Nephron (organoid): Measurements from ENCODE around the gene PAK5.

Experiments
- H3K27ac Mint-ChIP-seq, 3 experiments: 2 replicates each; pipeline ENCODE4 v1.8.0; 2020; ENCODE audit warnings: mixed read lengths in 3 of 3, mild to moderate bottlenecking in 2 of 3, moderate library complexity in 1 of 3
- H3K27me3 Mint-ChIP-seq: 2 replicates; pipeline ENCODE4 v1.8.0; 2021; ENCODE audit warnings: low read depth, mild to moderate bottlenecking, moderate library complexity, mixed read lengths
- H3K36me3 Mint-ChIP-seq: 2 replicates; pipeline ENCODE4 v1.8.0; 2020; ENCODE audit warnings: low read depth, mixed read lengths
- H3K4me1 Mint-ChIP-seq: 2 replicates; pipeline ENCODE4 v1.8.0; 2020; ENCODE audit warnings: mixed read lengths
- H3K4me3 Mint-ChIP-seq, 3 experiments: 2 replicates each; pipeline ENCODE4 v1.8.0; 2020; ENCODE audit warnings: mild to moderate bottlenecking in 3 of 3, mixed read lengths in 3 of 3, moderate library complexity in 2 of 3
- H3K9me3 Mint-ChIP-seq: 2 replicates; pipeline ENCODE4 v1.8.0; 2020; ENCODE audit warnings: mixed read lengths
- CTCF ChIP-seq, 3 experiments: fragments of 200-600 bp; sonication (generic); IDR thresholded peaks; one replicate each; pipeline ENCODE4 v1.5.0; 2021; ENCODE audit warnings: antibody characterized with exemption in 3 of 3; ENCODE audit not compliant: unreplicated experiment in 3 of 3

The PAK5 gene

GRCh38 chr20:9571783-9572182, 267.1 kb downstream of the PAK5 start:
- Mint-ChIP-seq H3K9me3 (no peaks in the 10 kb centered on the region), H3K4me3 (no peak overlapping the region), H3K4me1 (peaks cover 21% of the 10 kb centered on the region), H3K36me3 (no peaks in the 10 kb centered on the region), H3K27ac (peak overlapping the region in 1 of 3 experiments; percentile 75), H3K27me3 (peaks cover 24% of the 10 kb centered on the region)
- no peak for TF ChIP-seq CTCF (IDR thresholded peaks at IDR 0.05; ENCODE audit: unreplicated experiment in 3 of 3)

- Mint-ChIP-seq H3K36me3 (no peaks in the 10 kb centered on the region), H3K27me3 (peaks cover 32% of the 10 kb centered on the region), H3K4me1 (peaks cover 21% of the 10 kb centered on the region), H3K27ac (no peak overlapping the region), H3K9me3 (no peaks in the 10 kb centered on the region), H3K4me3 (no peak overlapping the region)
- no peak for TF ChIP-seq CTCF (IDR thresholded peaks at IDR 0.05; ENCODE audit: unreplicated experiment in 3 of 3)
Observed at GRCh38 chr20:9570612-9571011, 268.3 kb downstream of the PAK5 start.

GRCh38 chr20:9566977-9567376, 271.9 kb downstream of the PAK5 start:
- no peak overlapping the region for H3K27ac Mint-ChIP-seq
- H3K4me3 Mint-ChIP-seq, result no peak overlapping the region
- no peak for TF ChIP-seq CTCF (IDR thresholded peaks at IDR 0.05; ENCODE audit: unreplicated experiment in 3 of 3)
- no peaks in the 10 kb centered on the region for H3K9me3 Mint-ChIP-seq
- H3K36me3 Mint-ChIP-seq, result no peaks in the 10 kb centered on the region
- no peaks in the 10 kb centered on the region for H3K4me1 Mint-ChIP-seq
- H3K27me3 Mint-ChIP-seq, result peaks cover 21% of the 10 kb centered on the region

GRCh38 chr20:9565910-9566550, 272.8 kb downstream of the PAK5 start:
- Mint-ChIP-seq H3K9me3 (no peaks in the 10 kb centered on the region), H3K27me3 (peaks cover 29% of the 10 kb centered on the region)

GRCh38 chr20:9557411-9557810, 281.5 kb downstream of the PAK5 start:
- H3K4me3 Mint-ChIP-seq, result no peak overlapping the region
- peaks cover 3% of the 10 kb centered on the region for H3K9me3 Mint-ChIP-seq
- H3K4me1 Mint-ChIP-seq, result no peaks in the 10 kb centered on the region
- no peak for TF ChIP-seq CTCF (IDR thresholded peaks at IDR 0.05; ENCODE audit: unreplicated experiment in 3 of 3)
- no peak overlapping the region for H3K27ac Mint-ChIP-seq
- H3K36me3 Mint-ChIP-seq, result no peaks in the 10 kb centered on the region
- H3K27me3 Mint-ChIP-seq, result peaks cover 14% of the 10 kb centered on the region

More at GRCh38 chr20:9565910-9566550, 272.8 kb downstream of the PAK5 start:
- no peak for TF ChIP-seq CTCF (IDR thresholded peaks at IDR 0.05; ENCODE audit: unreplicated experiment in 3 of 3)
- H3K4me1 Mint-ChIP-seq, result no peaks in the 10 kb centered on the region
- no peak overlapping the region for H3K27ac Mint-ChIP-seq
- no peaks in the 10 kb centered on the region for H3K36me3 Mint-ChIP-seq
- H3K4me3 Mint-ChIP-seq, result no peak overlapping the region

- peaks cover 3% of the 10 kb centered on the region for H3K9me3 Mint-ChIP-seq
- H3K27me3 Mint-ChIP-seq, result peaks cover 2% of the 10 kb centered on the region
- no peak overlapping the region for H3K4me3 Mint-ChIP-seq
- no peak overlapping the region for H3K27ac Mint-ChIP-seq
- no peaks in the 10 kb centered on the region for H3K36me3 Mint-ChIP-seq
- TF ChIP-seq CTCF (IDR thresholded peaks at IDR 0.05; ENCODE audit: unreplicated experiment in 3 of 3), result no peak
- no peaks in the 10 kb centered on the region for H3K4me1 Mint-ChIP-seq
Observed at GRCh38 chr20:9555781-9556180, 283.1 kb downstream of the PAK5 start.
